ENCODE results near the gene FUBP1. TPM values are rescaled to one million over a fixed set of nuclear protein-coding genes. Genes with fewer than 3 reads are reported as not detected.

Gene FUBP1
- total RNA-seq, 1 experiment from 2014 or later = 125 TPM

DNA sequence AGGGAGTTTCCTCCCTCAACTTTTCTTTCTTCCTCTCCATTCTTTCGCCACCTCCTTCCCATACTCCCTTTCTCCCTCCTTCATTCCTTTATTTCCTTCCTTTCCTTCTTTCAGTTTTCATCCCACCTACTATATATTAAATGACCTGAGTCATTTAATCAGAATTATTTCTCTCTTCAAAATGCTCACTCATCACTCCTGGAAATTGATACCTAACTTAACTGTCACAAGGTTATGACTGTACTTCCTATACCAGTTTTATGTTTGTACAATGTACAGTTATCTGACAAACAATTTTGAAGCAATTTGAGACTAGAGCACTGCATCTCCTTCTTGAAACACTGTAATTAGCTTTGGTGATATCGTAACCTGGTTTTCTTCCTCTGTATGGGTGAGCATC is 49.1 kb downstream of the FUBP1 start:
- H4K20me1 ChIP-seq (ENCODE audit: insufficient read depth) = no peaks in the 10 kb centered on the region
- H3K79me2 ChIP-seq (ENCODE audit: insufficient read depth, low read length) = no peaks in the 10 kb centered on the region
- no peaks in the 10 kb centered on the region for H3K9me3 ChIP-seq (ENCODE audit: control insufficient read depth in 1 of 2, insufficient read depth in 1 of 2, low read depth in 1 of 2, low read length in 2 of 2)
- H3K27me3 ChIP-seq (ENCODE audit: insufficient read depth, low read length) = no peaks in the 10 kb centered on the region
- H3K4me2 ChIP-seq (ENCODE audit: low read length) = no peak overlapping the region
- no peak overlapping the region for H2AFZ ChIP-seq (ENCODE audit: low read depth, low read length, poor library complexity, severe bottlenecking)
- H3K9ac ChIP-seq (ENCODE audit: low read length) = no peak overlapping the region
- no peaks in the 10 kb centered on the region for H3K36me3 ChIP-seq (ENCODE audit: control insufficient read depth in 1 of 2, insufficient read depth in 2 of 2, low read length in 2 of 2)
- BruUV-seq (replicated peaks) = no TSS peak
- RAD21 ChIA-PET (ENCODE audit: low non-redundant PET in 1 of 2, low total read pairs in 2 of 2, uncharacterized antibody in 2 of 2, unreplicated experiment in 2 of 2) = no interaction called here
- intact Hi-C loops (cut with micrococcal nuclease) = no loop called here
- H3K27ac ChIP-seq (ENCODE audit: low read depth, low read length) = no peak overlapping the region
- no peak for DNase-seq (ENCODE audit: low read depth, low spot score)
- POLR2A ChIA-PET = no interaction called here
- no peaks in the 10 kb centered on the region for H3K9me2 ChIP-seq (ENCODE audit: insufficient read depth)
- CTCF ChIA-PET = no interaction called here
- H3K4me1 ChIP-seq (ENCODE audit: control insufficient read depth in 1 of 2, insufficient read depth in 2 of 2, low read length in 2 of 2) = no peaks in the 10 kb centered on the region
- H3K4me3 ChIP-seq (replicated peaks in 1 of 2; ENCODE audit: low read depth in 1 of 2, low read length in 2 of 2) = no peak overlapping the region
- TF ChIP-seq, protein P1, sequence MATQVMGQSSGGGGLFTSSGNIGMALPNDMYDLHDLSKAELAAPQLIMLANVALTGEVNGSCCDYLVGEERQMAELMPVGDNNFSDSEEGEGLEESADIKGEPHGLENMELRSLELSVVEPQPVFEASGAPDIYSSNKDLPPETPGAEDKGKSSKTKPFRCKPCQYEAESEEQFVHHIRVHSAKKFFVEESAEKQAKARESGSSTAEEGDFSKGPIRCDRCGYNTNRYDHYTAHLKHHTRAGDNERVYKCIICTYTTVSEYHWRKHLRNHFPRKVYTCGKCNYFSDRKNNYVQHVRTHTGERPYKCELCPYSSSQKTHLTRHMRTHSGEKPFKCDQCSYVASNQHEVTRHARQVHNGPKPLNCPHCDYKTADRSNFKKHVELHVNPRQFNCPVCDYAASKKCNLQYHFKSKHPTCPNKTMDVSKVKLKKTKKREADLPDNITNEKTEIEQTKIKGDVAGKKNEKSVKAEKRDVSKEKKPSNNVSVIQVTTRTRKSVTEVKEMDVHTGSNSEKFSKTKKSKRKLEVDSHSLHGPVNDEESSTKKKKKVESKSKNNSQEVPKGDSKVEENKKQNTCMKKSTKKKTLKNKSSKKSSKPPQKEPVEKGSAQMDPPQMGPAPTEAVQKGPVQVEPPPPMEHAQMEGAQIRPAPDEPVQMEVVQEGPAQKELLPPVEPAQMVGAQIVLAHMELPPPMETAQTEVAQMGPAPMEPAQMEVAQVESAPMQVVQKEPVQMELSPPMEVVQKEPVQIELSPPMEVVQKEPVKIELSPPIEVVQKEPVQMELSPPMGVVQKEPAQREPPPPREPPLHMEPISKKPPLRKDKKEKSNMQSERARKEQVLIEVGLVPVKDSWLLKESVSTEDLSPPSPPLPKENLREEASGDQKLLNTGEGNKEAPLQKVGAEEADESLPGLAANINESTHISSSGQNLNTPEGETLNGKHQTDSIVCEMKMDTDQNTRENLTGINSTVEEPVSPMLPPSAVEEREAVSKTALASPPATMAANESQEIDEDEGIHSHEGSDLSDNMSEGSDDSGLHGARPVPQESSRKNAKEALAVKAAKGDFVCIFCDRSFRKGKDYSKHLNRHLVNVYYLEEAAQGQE (IDR thresholded peaks at IDR 0.05; ENCODE audit: low read depth) = no peak
- ATAC-seq = no peak

DNA sequence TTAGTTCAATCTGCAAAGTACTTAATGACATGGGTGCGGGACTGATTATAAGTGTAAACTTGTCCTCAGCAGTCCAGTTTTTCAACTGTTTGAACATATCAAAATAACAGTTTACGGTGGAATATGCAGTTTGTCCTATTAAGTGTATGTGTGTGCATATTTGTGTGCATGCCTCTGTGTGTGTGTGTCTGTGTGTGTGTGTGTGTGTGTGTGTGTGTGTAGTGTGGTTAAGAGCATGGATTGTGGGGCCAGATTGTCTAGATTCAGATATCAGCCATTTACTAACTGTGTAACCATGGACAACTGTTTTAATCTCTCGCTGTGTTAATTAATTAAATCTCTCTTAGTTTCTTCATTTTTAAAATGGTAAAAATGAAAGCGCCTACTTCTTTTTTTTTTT is 51.5 kb downstream of the FUBP1 start:
- intact Hi-C loops (cut with micrococcal nuclease) = no loop called here
- ATAC-seq (no peak), DNase-seq (ENCODE audit: low read depth, low spot score) (no peak)
- Histone ChIP-seq H3K9ac (ENCODE audit: low read length) (no peak overlapping the region), H2AFZ (ENCODE audit: low read depth, low read length, poor library complexity, severe bottlenecking) (no peak overlapping the region), H3K36me3 (ENCODE audit: control insufficient read depth in 1 of 2, insufficient read depth in 2 of 2, low read length in 2 of 2) (no peaks in the 10 kb centered on the region), H4K20me1 (ENCODE audit: insufficient read depth) (no peaks in the 10 kb centered on the region), H3K9me2 (ENCODE audit: insufficient read depth) (no peaks in the 10 kb centered on the region), H3K9me3 (ENCODE audit: control insufficient read depth in 1 of 2, insufficient read depth in 1 of 2, low read depth in 1 of 2, low read length in 2 of 2) (no peaks in the 10 kb centered on the region), H3K79me2 (ENCODE audit: insufficient read depth, low read length) (no peaks in the 10 kb centered on the region), H3K27me3 (ENCODE audit: insufficient read depth, low read length) (no peaks in the 10 kb centered on the region), H3K4me2 (ENCODE audit: low read length) (no peak overlapping the region), H3K4me1 (ENCODE audit: control insufficient read depth in 1 of 2, insufficient read depth in 2 of 2, low read length in 2 of 2) (no peaks in the 10 kb centered on the region), H3K4me3 (replicated peaks in 1 of 2; ENCODE audit: low read depth in 1 of 2, low read length in 2 of 2) (no peak overlapping the region), H3K27ac (ENCODE audit: low read depth, low read length) (no peak overlapping the region)
- BruUV-seq (replicated peaks) = no TSS peak
- ChIA-PET POLR2A (no interaction called here), RAD21 (ENCODE audit: low non-redundant PET in 1 of 2, low total read pairs in 2 of 2, uncharacterized antibody in 2 of 2, unreplicated experiment in 2 of 2) (no interaction called here), CTCF (no interaction called here)
- TF ChIP-seq JUND (IDR thresholded peaks at IDR 0.05) = no peak
- no peak for TF ChIP-seq CBX3 (IDR thresholded peaks at IDR 0.05; ENCODE audit: low read depth)
- TF ChIP-seq POLR2A (IDR thresholded peaks at IDR 0.05; ENCODE audit: borderline replicate concordance, extremely low read depth, insufficient read depth, insufficient read length) = no peak
- TF ChIP-seq POLR2AphosphoS5 (IDR thresholded peaks at IDR 0.05; ENCODE audit: low read depth, low read length) = no peak
- TF ChIP-seq EGR1 (IDR thresholded peaks at IDR 0.05; ENCODE audit: low read depth) = no peak
- no peak for TF ChIP-seq SP1 (IDR thresholded peaks at IDR 0.05; ENCODE audit: low read depth)
- no peak for TF ChIP-seq EZH2phosphoT487 (IDR thresholded peaks at IDR 0.05; ENCODE audit: borderline replicate concordance)
- TF ChIP-seq, protein P2, sequence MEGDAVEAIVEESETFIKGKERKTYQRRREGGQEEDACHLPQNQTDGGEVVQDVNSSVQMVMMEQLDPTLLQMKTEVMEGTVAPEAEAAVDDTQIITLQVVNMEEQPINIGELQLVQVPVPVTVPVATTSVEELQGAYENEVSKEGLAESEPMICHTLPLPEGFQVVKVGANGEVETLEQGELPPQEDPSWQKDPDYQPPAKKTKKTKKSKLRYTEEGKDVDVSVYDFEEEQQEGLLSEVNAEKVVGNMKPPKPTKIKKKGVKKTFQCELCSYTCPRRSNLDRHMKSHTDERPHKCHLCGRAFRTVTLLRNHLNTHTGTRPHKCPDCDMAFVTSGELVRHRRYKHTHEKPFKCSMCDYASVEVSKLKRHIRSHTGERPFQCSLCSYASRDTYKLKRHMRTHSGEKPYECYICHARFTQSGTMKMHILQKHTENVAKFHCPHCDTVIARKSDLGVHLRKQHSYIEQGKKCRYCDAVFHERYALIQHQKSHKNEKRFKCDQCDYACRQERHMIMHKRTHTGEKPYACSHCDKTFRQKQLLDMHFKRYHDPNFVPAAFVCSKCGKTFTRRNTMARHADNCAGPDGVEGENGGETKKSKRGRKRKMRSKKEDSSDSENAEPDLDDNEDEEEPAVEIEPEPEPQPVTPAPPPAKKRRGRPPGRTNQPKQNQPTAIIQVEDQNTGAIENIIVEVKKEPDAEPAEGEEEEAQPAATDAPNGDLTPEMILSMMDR (IDR thresholded peaks at IDR 0.05 in 2 of 3, conservative IDR thresholded peaks at IDR 0.05 in 1 of 3; ENCODE audit: borderline replicate concordance in 1 of 3, insufficient read depth in 1 of 3, low read depth in 2 of 3, low read length in 2 of 3) = no peak
- TF ChIP-seq ZFX (IDR thresholded peaks at IDR 0.05) = no peak
- TF ChIP-seq, protein P3, sequence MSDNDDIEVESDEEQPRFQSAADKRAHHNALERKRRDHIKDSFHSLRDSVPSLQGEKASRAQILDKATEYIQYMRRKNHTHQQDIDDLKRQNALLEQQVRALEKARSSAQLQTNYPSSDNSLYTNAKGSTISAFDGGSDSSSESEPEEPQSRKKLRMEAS (IDR thresholded peaks at IDR 0.05) = no peak
- TF ChIP-seq ZNF274 (IDR thresholded peaks at IDR 0.05; ENCODE audit: low read depth, low read length) = no peak
- TF ChIP-seq YY1 (IDR thresholded peaks at IDR 0.05; ENCODE audit: extremely low read depth, insufficient replicate concordance, low read depth, low read length) = no peak
- no peak for TF ChIP-seq FOSL1 (IDR thresholded peaks at IDR 0.05; ENCODE audit: low read depth)
- TF ChIP-seq EZH2 (IDR thresholded peaks at IDR 0.05) = no peak
- TF ChIP-seq CEBPB (IDR thresholded peaks at IDR 0.05; ENCODE audit: low read depth) = no peak
